Stimulated activated CD4-positive, alpha-beta T cell treated with anti-CD3 and anti-CD28 coated beads, TNF-alpha, amount 100 ng/mL, for 4 hours (primary cell): Measurements from ENCODE around the gene PSME1.

Experiments used
- DNase-seq, 3 experiments: peaks; one replicate each; pipeline ENCODE4 v3.0.0-alpha.2; 2020; ENCODE audit warnings: low read depth in 3 of 3

Gene PSME1

DNA sequence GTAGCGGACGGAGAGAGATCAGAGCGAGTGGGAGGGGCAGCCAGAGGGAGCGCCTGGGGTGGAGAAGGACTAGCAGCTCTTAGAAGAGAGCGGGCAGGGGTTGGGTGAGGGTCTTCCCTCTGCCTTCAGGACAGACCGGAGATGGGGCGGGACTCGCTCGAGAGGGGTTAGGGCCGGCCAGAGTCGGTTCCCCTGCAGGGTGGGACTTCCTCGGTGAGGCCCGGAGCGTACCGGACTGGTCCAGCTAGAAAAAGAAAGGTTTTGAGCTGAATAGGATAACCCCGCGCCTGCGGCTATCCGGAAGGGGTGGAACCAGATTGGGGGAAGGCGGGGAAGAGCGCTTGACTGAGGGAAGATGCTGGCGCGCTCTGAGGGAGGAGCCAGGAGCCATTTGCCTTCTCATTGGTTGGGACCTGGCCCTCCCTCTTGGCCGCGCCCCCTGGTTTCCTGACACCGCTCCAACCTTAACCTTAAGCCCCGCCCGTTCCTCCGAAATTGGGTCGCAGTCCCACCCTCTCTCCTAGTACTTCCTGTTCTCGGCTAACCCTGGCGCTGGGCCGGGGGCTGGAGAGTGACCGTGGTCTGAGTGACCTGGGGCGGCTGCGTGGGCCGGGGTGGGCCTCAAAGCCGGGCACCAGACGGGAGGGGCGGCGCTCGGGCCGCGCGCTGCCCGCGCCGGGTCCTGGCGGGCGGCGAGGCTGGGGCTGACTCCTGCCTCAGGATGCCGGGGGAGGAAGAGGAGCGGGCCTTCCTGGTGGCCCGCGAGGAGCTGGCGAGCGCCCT lies 11.2 kb downstream of the PSME1 start, which contains the start of gene RNF31:
Gene RNF31 (plus strand): TSS at position 521 of the 783 bp plus-strand sequence. CDS start 201 bp downstream, at position 722.
- DNase-seq: peak; percentile 93 to 97 (median 95)

DNA sequence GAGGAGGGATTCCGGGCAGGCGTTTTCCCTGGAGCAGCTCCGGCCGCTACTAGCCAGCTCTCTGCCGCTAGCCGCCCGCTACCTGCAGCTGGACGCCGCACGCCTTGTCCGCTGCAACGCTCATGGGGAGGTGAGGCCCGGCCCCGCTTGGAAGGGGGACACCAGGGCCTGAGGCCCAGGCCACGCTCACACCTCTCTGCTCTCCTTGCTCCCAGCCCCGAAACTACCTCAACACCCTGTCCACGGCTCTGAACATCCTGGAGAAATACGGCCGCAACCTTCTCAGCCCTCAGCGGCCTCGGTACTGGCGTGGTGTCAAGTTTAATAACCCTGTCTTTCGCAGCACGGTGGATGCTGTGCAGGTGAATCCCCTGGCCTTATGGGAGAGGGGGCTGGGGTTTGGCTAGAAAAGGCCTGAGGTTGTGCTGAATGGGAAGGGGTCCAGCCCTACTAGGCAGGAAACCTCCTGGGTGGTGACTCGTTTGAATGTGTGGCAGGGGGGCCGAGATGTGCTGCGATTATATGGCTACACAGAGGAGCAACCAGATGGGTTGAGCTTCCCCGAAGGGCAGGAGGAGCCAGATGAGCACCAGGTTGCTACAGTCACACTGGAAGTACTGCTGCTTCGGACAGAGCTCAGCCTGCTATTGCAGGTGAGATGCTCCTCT lies 11.9 kb downstream of the PSME1 start:
- no peak for DNase-seq

DNA sequence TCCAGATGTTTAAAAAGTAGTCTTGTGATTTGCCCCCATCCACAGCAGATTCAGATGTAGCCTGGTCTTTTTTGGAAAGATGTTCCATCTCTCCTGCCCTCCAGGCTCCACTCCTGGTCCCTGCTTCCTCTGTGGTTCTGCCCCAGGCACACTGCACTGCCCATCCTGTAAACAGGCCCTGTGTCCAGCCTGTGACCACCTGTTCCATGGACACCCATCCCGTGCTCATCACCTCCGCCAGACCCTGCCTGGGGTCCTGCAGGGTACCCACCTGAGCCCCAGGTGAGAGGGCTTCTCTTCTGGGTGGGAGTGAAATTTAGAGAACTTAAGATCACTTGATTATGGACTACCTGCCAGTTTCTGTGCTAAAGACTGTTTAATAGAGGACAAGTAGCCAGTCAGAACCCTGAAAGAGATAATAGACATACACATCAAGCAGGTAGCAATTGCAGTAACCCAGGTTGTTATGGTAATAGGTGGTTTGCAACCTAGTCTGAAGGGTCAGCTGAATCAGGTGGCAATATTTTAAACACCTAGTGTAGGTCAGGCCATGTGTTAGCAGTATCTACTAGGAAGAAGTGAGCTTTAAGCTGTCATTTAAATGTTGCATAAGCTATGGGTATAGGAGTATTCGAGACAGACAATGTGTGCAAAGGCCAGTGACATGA lies 13.4 kb downstream of the PSME1 start:
- no peak for DNase-seq

DNA sequence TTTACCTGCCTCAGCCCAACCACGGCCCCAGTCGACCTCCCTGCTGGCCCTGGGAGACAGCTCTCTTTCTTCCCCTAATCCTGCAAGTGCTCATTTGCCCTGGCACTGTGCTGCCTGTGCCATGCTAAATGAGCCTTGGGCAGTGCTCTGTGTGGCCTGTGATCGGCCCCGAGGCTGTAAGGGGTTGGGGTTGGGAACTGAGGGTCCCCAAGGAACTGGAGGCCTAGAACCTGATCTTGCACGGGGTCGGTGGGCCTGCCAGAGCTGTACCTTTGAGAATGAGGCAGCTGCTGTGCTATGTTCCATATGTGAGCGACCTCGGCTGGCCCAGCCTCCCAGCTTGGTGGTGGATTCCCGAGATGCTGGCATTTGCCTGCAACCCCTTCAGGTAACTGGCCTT lies 14.1 kb downstream of the PSME1 start:
- DNase-seq: no peak

DNA sequence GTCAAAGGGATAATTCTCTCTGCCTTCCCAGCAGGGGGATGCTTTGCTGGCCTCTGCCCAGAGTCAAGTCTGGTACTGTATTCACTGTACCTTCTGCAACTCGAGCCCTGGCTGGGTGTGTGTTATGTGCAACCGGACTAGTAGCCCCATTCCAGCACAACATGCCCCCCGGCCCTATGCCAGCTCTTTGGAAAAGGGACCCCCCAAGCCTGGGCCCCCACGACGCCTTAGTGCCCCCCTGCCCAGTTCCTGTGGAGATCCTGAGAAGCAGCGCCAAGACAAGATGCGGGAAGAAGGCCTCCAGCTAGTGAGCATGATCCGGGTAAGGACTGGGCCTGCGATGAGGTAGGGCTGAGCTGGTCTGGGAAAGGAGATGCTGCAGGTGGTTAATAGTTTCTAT lies 14.6 kb downstream of the PSME1 start:
- no peak for DNase-seq

DNA sequence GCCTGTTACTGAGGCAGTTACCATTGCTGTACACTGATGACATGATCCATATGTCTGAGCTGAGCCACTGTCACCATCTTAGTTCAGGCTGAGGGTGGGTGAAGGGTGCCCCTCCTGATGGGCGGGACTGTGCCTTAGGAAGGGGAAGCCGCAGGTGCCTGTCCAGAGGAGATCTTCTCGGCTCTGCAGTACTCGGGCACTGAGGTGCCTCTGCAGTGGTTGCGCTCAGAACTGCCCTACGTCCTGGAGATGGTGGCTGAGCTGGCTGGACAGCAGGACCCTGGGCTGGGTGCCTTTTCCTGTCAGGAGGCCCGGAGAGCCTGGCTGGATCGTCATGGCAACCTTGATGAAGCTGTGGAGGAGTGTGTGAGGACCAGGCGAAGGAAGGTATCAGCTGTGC lies 15.0 kb downstream of the PSME1 start:
- DNase-seq: no peak

DNA sequence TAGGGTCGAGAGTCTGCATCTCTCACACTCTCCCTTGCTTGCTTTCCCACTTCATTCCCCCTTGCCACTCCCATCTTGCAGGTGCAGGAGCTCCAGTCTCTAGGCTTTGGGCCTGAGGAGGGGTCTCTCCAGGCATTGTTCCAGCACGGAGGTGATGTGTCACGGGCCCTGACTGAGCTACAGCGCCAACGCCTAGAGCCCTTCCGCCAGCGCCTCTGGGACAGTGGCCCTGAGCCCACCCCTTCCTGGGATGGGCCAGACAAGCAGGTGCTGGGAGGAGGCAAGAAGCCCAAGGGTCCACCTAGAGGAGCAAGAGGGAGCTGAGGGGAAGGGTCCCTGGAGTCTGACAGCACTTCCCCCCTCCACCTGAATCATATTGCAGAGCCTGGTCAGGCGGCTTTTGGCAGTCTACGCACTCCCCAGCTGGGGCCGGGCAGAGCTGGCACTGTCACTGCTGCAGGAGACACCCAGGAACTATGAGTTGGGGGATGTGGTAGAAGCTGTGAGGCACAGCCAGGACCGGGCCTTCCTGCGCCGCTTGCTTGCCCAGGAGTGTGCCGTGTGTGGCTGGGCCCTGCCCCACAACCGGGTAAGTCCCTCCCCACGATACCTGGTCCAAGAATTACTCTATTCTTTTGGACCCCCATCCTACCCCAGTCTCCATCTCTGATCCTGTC lies 15.5 kb downstream of the PSME1 start:
- no peak for DNase-seq

DNA sequence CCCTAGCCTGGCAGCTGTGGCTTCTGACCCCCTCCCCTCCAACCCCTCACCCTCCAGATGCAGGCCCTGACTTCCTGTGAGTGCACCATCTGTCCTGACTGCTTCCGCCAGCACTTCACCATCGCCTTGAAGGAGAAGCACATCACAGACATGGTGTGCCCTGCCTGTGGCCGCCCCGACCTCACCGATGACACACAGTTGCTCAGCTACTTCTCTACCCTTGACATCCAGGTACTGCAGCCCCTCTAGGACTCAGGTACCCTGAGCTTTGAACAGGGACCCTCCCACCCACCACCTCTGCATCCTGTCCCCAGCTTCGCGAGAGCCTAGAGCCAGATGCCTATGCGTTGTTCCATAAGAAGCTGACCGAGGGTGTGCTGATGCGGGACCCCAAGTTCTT lies 19.1 kb downstream of the PSME1 start:
- DNase-seq: no peak

DNA sequence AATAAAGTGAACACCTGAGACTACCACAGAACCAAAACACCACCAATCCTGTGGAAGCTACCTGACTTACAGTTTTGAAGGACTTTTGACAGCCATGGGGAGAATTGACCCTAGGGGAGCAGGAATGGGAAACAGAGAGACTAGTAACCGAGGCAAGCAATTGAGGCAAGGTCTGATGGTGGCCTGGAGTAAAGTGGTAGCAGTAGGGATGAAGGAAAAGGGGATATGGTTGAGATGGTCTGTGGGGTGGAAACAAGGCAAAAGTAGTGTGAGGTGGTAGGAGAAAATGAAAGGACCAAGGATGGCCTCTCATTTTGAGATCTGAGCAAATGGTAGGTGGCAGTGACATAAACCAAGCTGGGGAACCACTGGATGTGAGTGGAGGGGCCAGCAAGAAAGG lies 20.8 kb downstream of the PSME1 start:
- DNase-seq: no peak

DNA sequence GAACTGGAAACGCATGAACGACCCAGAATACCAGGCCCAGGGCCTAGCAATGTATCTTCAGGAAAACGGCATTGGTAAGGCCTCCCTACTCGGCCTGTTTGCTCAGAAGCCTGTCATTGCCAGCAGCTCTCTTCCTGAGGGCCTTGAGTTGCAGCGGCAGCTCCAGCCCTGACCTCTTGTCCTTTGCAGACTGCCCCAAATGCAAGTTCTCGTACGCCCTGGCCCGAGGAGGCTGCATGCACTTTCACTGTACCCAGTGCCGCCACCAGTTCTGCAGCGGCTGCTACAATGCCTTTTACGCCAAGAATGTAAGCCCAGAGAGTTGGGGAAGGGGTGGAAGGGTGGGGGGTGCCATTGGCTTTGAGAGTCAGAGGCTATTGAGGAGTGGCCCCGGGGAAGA lies 21.3 kb downstream of the PSME1 start:
- DNase-seq: no peak

DNA sequence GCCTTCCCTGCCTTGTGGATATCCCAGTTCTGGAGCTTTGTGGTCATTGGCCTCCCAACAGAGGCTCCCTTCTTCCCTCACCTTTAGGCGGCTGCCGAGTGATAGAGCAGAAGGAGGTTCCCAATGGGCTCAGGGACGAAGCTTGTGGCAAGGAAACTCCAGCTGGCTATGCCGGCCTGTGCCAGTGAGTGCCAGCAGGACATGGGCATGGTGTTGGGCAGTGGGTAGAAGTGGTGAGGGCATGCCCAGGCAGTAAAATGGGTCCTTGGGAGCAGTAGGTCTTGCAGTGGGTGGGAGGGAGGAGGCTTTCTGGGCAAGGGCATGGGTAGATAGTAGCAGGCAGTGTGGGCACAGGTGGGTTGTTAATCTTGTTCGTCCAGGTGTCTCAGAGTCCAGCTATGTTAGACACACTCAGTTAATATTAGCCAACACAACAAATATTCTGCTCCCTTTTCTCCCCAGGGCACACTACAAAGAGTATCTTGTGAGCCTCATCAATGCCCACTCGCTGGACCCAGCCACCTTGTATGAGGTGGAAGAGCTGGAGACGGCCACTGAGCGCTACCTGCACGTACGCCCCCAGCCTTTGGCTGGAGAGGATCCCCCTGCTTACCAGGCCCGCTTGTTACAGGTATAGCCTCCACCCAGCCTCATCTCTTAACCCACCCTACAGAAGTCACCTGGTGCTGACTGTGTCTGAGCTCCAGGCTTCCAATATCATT lies 23.9 kb downstream of the PSME1 start:
- no peak for DNase-seq

DNA sequence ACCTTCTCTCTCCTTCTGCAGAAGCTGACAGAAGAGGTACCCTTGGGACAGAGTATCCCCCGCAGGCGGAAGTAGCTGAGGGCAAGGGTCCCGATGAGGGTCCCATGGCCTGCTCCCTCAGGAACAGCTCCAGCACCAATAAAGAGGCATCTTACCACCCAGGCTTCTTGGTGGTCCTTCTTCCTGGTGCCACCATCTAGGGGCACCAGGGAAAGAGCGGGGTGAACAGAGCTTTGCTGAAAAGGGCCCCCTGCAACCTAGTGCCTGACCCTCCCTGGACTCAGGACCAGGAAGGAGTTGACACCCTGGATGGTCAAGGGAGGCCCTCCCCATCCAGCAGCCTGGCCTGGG lies 24.5 kb downstream of the PSME1 start:
- no peak for DNase-seq

DNA sequence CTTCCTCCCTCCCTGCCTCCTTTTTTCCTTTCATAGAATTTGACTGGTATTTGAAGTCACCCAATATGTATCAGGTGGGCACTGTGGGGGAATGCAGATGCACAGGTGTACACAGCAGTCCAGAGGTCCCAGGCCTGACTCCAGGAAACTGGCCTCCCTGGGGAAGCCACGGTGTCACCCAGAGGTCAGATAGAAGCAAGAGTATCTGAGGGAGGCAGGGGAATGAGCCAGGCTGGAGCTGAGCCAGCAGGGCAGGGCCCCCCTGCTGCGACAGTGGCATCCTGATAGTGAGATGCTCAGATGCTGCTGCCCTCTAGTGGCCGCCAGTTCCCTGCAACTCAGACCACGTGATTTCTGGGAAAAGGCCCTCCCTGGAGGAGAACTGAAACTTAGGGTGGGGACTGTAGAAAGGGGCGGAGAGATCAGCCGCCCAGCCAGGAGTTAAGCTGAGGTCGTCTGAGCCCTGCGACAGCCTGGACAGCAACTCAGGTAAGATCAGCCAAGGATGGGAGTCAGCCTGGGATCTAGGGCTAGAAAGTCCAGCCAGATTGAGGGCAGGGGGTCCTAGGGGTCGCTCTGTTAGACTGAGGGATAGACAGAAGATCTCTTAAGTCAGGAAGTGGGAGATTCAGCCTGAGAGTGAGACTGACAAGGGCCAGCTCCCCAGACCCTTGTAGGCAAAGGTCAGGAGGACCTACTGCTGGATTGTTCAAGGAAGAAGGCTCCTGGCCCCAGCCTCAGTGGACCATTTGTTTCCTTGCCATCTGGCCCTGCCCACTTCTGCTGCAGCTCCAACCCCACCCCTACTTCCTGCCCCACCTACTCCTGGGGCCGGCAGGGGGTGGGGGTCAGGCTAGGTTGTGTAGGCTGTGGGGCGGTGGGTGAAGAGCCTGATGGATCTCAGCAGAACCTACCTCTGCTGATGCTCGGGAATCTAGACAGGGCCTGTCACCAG lies 25.1 kb downstream of the PSME1 start, which contains the start of gene IRF9:
Gene IRF9 (plus strand): TSS at position 416 of the 955 bp plus-strand sequence. CDS start 880 bp downstream, outside the sequence.
- DNase-seq: peak; percentile 95 to 99 (median 97)

DNA sequence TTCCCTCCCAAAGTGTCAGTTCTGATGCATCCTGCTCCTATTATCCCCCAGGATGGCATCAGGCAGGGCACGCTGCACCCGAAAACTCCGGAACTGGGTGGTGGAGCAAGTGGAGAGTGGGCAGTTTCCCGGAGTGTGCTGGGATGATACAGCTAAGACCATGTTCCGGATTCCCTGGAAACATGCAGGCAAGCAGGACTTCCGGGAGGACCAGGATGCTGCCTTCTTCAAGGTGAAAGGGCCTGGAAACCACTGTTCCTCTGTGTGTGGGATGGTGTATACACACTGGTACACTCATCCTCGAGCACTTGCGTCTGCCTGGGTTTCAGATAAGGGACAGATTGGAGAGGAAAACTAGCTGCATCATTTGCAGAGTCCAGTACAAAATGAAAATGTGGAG lies 26.1 kb downstream of the PSME1 start:
- DNase-seq: no peak

DNA sequence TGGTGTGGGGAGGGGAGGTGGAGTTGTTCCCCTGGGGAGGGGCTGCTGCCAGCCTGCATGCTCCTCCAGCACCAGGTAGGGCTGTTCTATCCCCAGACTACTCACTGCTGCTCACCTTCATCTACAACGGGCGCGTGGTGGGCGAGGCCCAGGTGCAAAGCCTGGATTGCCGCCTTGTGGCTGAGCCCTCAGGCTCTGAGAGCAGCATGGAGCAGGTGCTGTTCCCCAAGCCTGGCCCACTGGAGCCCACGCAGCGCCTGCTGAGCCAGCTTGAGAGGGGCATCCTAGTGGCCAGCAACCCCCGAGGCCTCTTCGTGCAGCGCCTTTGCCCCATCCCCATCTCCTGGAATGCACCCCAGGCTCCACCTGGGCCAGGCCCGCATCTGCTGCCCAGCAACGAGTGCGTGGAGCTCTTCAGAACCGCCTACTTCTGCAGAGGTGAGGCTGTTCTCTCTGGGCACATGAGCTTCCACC lies 28.6 kb downstream of the PSME1 start:
- DNase-seq: no peak

DNA sequence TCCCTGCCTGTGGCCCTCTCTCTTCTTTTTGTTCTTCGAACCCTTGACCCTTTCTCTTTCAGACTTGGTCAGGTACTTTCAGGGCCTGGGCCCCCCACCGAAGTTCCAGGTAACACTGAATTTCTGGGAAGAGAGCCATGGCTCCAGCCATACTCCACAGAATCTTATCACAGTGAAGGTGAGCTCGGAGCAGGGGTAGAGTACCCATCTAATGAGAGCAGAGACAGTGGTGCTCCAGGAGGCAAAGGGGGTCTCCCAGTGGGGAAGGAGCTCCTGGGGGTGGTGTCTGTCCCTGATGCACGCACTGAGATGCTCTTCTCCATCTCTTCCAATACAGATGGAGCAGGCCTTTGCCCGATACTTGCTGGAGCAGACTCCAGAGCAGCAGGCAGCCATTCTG lies 29.8 kb downstream of the PSME1 start:
- DNase-seq: no peak

DNA sequence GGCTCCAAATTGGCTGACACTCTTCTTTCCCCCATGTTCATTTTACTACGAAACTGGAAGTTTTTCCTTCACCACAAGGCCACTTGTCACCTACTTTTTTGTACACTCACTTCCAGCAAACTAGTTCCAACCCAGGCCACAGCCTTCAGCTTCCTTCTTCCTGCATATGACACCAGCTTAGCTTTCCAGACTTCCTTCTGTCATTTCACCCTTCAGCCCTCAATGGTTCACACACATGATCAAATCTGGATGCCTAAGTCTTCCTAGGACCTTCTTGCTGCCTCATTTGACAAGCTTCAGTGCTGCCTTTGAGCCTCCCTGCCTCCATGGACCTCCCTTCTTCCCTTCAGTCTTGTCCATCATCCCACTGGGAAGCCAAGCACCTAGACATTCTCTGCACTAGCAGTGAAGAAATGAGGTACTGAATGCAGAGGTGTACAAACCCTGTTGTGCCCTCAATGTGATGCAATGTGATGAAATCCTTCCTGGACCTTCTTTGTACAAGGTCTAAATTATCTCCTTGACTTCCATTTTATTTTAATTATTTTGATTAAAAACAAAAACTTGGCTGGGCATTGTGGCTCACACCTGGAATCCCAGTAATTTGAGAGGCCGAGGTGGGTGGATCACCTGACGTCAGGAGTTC lies 31.6 kb downstream of the PSME1 start:
- no peak for DNase-seq

DNA sequence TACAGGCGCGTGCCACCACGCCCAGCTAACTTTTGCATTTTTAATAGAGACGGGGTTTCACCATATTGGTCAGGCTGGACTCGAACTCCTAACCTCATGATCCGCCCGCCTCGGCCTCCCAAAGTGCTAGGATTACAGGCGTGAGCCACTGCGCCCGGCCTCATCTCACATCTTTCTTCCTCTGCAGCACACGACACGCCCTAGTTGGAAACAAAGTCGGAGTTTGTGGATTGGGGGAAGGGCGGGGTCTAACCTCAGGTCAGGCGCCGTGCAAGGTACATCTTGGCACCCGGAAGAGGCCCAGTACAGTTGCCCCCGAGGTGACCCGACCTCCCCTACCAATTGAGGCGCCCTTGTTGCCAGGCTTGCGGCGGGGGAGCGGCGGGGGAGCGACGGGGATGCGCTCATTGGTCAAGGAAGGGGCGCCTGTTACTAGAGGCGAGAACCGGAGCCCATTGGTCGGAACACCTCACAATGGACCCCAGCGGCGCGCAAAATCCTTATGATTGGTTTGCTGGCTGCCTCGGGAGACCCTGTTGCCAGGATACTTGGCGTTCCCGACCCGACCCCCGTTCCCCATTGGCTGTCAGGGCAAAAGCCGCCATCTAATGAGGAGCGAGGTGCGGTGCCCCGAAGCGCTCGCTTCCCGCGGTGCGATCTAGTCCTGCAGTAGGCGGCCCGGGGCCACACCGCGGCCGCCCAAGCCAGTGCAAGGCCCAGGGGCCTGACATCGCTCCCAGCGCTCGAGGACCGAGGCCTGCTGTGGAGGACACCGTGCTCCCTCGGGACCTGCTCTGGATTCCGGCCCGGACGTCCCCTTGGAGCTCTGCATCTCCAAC lies 35.6 kb downstream of the PSME1 start, which contains the start of gene REC8:
Gene REC8 (plus strand): TSS at position 659 of the 839 bp plus-strand sequence. CDS start 473 bp downstream, outside the sequence.
- DNase-seq: peak; percentile 34 to 42 (median 38)
